ENCODE measurements around the gene ATG13. TPM values are rescaled to one million over a fixed set of nuclear protein-coding genes. Genes with fewer than 3 reads are reported as not detected.

ATG13 gene
- total RNA-seq, 2 donors from 2014 or later, result 58.3 to 61.3 TPM

DNA sequence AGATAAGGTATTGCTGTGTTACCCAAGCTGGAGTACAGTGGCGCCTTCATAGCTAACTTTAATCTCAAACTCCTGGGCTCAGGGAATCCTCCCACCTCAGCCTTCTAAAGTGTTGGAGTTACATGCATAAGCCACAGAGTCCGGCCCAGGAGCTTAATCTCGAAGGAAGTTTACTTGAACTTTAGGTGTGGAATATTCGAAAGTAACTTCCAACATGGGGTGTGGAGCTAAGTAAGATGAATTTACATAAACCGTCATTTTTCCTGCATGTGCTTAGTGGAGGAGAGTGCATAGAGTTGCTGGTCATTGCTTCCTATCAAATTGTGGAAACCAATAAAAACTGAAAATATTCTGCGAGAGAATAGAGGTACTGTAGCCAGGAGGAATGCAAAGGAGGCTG lies 1.5 kb downstream of the ATG13 start:
- no peaks in the 10 kb centered on the region for H3K36me3 ChIP-seq
- intact Hi-C loops (cut with DNase I), result loop anchor here (5.0 kb wide), 1 partner anchor 77 kb away; no protein-coding TSS in a partner anchor
- TF ChIP-seq, protein P1, sequence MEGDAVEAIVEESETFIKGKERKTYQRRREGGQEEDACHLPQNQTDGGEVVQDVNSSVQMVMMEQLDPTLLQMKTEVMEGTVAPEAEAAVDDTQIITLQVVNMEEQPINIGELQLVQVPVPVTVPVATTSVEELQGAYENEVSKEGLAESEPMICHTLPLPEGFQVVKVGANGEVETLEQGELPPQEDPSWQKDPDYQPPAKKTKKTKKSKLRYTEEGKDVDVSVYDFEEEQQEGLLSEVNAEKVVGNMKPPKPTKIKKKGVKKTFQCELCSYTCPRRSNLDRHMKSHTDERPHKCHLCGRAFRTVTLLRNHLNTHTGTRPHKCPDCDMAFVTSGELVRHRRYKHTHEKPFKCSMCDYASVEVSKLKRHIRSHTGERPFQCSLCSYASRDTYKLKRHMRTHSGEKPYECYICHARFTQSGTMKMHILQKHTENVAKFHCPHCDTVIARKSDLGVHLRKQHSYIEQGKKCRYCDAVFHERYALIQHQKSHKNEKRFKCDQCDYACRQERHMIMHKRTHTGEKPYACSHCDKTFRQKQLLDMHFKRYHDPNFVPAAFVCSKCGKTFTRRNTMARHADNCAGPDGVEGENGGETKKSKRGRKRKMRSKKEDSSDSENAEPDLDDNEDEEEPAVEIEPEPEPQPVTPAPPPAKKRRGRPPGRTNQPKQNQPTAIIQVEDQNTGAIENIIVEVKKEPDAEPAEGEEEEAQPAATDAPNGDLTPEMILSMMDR (IDR thresholded peaks at IDR 0.05), result no peak
- H3K9me3 ChIP-seq, result no peaks in the 10 kb centered on the region
- no peak for DNase-seq
- H3K27ac ChIP-seq, result no peak overlapping the region
- H3K9ac ChIP-seq (ENCODE audit: low read depth in 2 of 2, low read length in 2 of 2), result no peak overlapping the region
- no peaks in the 10 kb centered on the region for H3K27me3 ChIP-seq
- peaks cover 10% of the 10 kb centered on the region for H3K4me1 ChIP-seq
- H3K4me3 ChIP-seq, result no peak overlapping the region

DNA sequence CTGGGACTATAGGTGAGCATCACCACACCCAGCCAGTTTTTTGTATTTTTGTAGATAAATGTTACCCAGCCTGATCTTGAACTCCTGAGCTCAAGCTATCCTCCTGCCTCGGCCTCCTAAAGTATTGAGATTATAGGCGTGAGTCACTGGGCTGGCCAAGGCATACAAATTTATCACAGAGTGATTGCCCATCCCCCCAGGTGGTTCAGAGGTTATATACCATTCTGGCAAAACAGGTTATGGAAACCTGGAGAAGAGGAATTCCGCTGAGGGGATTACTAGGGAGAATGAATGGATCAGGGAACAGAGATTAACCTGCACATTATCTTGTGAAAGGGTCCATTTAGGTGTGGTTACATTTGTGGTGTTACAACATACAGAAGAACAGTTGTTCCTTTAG lies 8.1 kb downstream of the ATG13 start:
- H3K9ac ChIP-seq (ENCODE audit: low read depth in 2 of 2, low read length in 2 of 2), result no peak overlapping the region
- TF ChIP-seq, protein P1 (IDR thresholded peaks at IDR 0.05), result no peak
- peaks cover 4% of the 10 kb centered on the region for H3K36me3 ChIP-seq
- no peak overlapping the region for H3K27ac ChIP-seq
- H3K4me1 ChIP-seq, result no peaks in the 10 kb centered on the region
- H3K27me3 ChIP-seq, result no peaks in the 10 kb centered on the region
- H3K9me3 ChIP-seq, result no peaks in the 10 kb centered on the region
- intact Hi-C loops (cut with DNase I), result no loop called here
- H3K4me3 ChIP-seq, result no peak overlapping the region
- no peak for DNase-seq

DNA sequence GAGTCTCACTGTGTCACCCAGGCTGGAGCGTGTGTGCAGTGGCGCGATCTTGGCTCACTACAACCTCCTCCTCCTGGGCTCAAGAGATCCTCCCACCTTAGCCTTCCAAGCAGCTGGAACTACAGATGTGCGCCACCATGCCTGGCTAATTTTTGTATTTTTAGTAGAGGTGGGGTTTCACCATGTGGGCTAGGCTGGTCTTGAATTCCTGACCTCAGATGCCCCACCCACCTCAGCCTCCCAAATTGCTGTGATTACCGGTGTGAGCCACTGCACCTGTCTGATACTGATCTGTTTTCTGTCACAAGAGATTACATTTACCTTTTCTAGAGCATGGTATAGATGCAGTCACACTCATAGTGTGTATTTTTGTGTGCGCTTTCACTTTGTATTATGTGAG lies 11.6 kb downstream of the ATG13 start:
- TF ChIP-seq, protein P1 (IDR thresholded peaks at IDR 0.05), result no peak
- no peaks in the 10 kb centered on the region for H3K27me3 ChIP-seq
- H3K27ac ChIP-seq, result no peak overlapping the region
- intact Hi-C loops (cut with DNase I), result no loop called here
- H3K36me3 ChIP-seq, result peaks cover 4% of the 10 kb centered on the region
- no peaks in the 10 kb centered on the region for H3K4me1 ChIP-seq
- DNase-seq, result no peak
- H3K9ac ChIP-seq (ENCODE audit: low read depth in 2 of 2, low read length in 2 of 2), result no peak overlapping the region
- H3K4me3 ChIP-seq, result no peak overlapping the region
- no peaks in the 10 kb centered on the region for H3K9me3 ChIP-seq

DNA sequence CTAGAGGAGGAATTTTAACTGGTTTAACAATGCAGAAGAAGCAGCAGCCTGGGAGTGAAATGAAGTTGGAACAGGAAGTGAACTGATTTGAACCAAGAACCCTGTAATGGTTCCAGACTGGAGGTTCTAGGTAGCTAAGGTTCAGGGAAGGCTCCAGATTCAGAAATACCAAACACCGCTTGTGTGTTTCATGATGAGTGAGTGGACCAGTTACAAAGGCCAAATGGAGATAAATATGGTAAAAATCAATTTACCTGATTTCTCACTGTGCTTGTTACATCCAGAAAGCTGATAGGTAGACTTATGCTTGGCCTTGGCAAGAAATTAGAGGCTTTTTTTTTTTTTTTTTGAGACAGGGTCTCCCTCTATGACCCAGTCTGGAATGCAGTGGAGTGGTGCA lies 12.9 kb downstream of the ATG13 start:
- Histone ChIP-seq H3K4me3 (no peak overlapping the region), H3K36me3 (peaks cover 4% of the 10 kb centered on the region), H3K27me3 (no peaks in the 10 kb centered on the region), H3K9ac (ENCODE audit: low read depth in 2 of 2, low read length in 2 of 2) (no peak overlapping the region), H3K27ac (no peak overlapping the region), H3K9me3 (no peaks in the 10 kb centered on the region), H3K4me1 (no peaks in the 10 kb centered on the region)
- intact Hi-C loops (cut with DNase I), result no loop called here
- TF ChIP-seq, protein P1 (IDR thresholded peaks at IDR 0.05), result no peak
- DNase-seq, result no peak

DNA sequence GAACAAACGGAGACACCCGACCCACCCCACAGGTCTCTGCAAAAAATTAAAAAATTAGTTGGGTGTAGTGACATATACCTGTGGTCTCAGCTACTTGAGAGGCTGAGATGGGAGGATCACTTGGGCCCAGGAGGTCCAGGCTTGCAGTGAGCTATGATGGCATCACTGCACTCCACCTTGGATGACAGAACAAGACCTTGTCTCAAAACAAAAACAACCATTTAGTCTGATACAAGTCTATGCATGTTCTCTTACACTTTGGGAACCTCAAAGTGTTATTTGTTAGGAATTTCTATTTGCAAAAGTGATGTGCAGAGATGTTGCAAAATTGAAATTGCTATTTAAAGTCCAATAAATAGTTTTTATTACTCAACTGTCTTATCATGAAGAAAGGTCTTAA lies 14.3 kb downstream of the ATG13 start:
- no peak overlapping the region for H3K4me3 ChIP-seq
- H3K4me1 ChIP-seq, result no peaks in the 10 kb centered on the region
- TF ChIP-seq, protein P1 (IDR thresholded peaks at IDR 0.05), result no peak
- H3K9ac ChIP-seq (ENCODE audit: low read depth in 2 of 2, low read length in 2 of 2), result no peak overlapping the region
- no peaks in the 10 kb centered on the region for H3K27me3 ChIP-seq
- no peaks in the 10 kb centered on the region for H3K9me3 ChIP-seq
- intact Hi-C loops (cut with DNase I), result no loop called here
- H3K27ac ChIP-seq, result no peak overlapping the region
- no peaks in the 10 kb centered on the region for H3K36me3 ChIP-seq
- no peak for DNase-seq

DNA sequence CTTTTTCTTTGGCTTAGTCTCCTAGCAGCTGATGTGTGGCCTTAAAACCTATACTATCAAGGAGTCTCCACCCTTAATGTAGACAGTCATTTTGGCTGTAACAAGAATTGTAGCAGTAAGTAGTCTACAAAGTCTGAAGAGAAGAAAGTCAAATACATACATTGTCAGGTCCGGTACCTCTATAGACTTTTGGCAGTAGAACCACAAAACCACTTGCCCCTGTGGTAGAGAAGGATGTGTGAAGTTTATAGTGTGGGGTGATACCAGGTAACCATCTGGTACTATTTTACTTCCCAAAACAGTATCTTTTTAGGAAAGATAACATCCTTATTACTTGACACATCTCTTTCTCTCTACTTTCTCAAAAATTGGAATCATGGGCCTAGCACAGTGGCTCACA lies 15.1 kb downstream of the ATG13 start:
- Histone ChIP-seq H3K27ac (no peak overlapping the region), H3K36me3 (no peaks in the 10 kb centered on the region), H3K4me1 (no peaks in the 10 kb centered on the region), H3K4me3 (no peak overlapping the region), H3K9me3 (no peaks in the 10 kb centered on the region), H3K9ac (ENCODE audit: low read depth in 2 of 2, low read length in 2 of 2) (no peak overlapping the region), H3K27me3 (no peaks in the 10 kb centered on the region)
- intact Hi-C loops (cut with DNase I), result no loop called here
- TF ChIP-seq, protein P1 (IDR thresholded peaks at IDR 0.05), result no peak
- no peak for DNase-seq

Measured in colonic mucosa (tissue), 4 donors.